DOHH2 (cell line): Measurements from ENCODE around the gene ARMC10.

Experiments used
- EZH2phosphoT487 ChIP-seq: fragments of 200-600 bp; sonication (generic); IDR thresholded peaks from 2 replicates; pipeline ENCODE4 v1.6.1; 2017; ENCODE audit warnings: borderline replicate concordance, mild to moderate bottlenecking, antibody characterized with exemption, low read length, moderate library complexity, mixed read lengths
- TF ChIP-seq, protein P1 (sequence below): fragments of 200-600 bp; sonication (generic); IDR thresholded peaks from one replicate; pipeline ENCODE4 v1.5.1; 2014; ENCODE audit warnings: antibody characterized with exemption, mild to moderate bottlenecking, low read depth, low read length; ENCODE audit not compliant: poor library complexity, severe bottlenecking

DNA sequence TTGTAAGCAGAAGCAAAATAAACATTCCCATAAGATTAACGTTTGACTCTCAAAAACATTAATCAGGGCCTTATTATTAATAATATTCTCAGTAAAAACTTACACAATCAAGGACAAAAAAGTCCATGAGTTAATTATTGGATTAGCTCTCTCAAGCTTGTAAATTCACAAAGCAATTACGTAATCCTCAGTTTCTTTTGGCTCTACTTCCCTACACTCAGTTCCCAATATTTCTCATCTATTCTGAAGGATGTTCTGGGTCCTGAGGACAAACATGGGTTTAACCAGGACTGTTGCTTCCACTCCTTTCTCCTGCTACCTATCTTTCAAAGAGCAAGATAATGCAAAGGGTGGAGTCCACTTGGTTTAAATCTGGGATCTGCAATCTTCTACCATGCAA, 15.5 kb upstream of the ARMC10 start:
- TF ChIP-seq EZH2phosphoT487 = no peak
- TF ChIP-seq, protein P1, sequence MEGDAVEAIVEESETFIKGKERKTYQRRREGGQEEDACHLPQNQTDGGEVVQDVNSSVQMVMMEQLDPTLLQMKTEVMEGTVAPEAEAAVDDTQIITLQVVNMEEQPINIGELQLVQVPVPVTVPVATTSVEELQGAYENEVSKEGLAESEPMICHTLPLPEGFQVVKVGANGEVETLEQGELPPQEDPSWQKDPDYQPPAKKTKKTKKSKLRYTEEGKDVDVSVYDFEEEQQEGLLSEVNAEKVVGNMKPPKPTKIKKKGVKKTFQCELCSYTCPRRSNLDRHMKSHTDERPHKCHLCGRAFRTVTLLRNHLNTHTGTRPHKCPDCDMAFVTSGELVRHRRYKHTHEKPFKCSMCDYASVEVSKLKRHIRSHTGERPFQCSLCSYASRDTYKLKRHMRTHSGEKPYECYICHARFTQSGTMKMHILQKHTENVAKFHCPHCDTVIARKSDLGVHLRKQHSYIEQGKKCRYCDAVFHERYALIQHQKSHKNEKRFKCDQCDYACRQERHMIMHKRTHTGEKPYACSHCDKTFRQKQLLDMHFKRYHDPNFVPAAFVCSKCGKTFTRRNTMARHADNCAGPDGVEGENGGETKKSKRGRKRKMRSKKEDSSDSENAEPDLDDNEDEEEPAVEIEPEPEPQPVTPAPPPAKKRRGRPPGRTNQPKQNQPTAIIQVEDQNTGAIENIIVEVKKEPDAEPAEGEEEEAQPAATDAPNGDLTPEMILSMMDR = no peak
